ENCODE results near the gene LMO2.

Gene LMO2

DNA sequence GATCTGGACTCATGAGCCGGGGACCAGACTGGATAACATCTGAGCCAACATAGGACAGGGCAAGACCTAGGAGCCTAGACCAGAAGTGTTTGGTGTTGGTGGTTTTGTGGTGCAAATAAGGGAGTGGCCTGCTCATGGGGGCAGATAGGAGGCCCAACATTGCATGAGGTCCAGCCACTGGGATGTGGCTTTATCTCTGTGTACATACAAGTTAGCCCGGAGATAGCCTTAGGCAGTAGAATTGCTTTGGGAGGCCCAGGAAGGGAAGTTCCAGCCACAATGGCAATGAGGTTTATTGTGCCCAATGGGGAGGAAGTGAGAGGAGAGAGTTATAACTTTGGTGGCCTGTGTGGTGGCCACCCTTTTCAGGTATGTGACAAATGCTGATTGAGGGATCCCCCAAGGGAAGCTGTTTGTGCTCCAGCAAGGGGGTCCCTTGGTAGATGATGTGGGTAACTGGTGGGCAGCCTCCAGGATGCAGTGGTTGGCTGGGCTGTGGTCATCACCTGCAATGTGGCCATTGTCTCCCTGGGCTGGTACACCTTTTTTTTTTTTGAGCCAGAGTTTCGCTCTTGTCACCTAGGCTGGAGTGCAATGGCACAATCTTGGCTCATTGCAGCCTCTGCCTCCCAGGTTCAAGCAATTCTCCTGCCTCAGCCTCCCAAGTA is 6.4 kb downstream of the LMO2 start:
- DNase-seq = no peak

DNA sequence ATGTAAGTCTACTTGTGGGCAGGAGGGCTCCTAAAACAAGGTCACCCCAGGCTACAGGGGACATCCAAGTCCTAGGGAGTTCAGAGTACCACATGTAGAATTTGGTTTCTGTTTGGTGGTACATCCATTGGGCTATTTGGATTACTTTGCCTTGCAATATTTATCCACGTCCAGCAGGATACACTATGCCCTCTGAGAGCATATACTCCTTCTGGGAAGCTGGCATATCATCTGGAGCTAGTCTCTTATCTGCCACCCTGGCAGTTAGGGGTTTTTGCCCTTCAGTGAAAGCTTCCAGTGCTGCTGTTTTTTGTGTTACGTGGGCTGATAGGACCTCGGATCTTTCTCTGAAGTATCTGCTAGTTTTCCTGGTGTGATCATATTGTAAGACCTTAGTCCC is 7.3 kb downstream of the LMO2 start:
- no peak for DNase-seq

DNA sequence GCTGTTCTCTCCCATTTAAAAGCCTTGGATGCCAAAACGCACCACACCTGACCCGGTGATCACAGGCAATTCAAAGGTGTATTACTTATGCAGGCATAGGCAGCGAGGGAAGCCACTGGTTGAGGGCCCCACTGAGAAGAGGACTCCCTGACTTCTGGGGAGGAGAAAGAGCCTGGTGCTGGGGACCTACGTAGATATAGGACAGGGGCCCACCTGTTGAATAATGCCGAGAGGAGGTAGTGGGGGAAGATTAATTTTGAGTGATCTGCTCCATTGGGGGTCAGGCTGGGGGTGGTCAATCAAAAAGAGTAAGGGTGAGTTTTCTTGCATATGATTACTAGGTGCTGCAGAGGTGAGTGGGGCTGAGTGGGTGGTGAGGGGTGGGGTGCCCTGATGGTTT is 7.8 kb downstream of the LMO2 start:
- DNase-seq = no peak

DNA sequence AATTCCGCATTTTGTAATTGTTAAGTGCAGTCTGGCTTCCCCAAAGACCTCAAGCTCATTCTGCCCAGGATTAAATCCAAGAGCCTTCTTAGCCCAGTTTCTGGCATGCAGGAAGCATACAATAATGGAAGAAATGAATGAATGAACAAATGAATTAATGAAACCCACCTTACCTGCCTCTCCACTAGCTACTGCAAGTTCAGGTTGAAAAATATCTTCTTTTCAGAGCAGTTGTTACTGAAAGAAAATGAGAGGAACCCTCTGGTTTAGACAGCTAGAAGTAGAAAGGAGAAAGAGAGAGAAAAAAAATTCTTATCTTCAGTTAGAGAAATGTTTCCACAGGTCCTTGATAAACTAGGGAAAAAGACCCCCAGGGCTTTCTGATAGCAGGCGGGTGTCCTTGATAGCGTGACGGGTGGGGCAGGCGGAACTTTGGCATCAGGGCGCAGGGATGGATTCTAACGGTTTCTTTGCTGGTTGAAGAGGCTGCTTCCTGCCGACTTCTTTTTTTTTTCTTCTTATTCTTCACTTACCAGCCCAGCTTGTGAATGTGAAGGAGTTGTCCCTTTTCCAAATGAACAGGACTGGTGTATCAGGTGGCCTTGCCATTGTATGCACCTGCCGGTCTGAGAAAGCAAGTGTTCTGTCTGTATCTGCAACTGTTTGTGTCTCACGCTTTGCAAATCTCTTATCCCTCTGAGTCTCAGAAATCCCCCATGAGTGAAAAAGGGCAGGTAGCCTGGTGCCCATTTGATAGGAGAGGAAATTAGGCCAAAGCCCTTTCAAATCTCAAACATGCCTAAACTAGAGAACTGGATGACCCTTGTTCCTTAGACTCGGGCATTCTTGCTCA is 10.0 kb downstream of the LMO2 start:
- no peak for DNase-seq

DNA sequence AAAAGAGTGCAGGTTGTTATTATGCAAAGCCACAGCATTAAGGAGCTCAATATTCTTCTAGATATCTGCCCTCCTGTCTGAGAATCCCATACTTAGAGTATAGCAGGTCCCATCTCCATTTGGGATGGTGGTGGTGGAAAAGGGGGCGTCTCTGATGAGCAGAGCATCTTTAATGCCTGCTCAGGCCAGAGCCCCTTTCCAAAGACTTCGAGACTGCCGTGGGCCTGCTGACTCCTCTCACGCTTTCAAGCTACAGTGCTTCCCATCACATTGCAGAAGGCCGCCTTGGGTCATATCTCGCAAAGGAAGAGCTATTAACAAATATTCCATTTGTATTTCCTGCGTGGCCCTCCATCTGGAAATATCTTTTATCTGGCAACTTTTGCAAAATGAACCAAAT is 10.9 kb downstream of the LMO2 start:
- no peak for DNase-seq

DNA sequence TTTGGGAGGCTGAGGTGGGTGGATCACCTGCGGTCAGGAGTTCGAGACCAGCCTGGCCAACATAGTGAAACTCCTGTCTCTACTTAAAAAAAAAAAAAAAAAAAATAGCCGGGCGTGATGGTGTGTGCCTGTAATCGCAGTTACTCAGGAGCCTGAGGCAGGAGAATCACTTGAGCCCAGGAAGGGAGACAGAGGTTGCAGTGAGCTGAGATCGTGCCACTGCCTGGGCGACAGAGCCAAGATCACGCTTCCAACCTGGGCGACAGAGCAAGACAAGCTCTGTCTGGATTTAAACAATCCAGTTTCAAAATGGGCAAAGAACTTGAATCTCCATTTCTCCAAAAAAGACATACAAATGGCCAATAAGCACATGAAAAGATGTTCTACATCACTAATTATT is 12.5 kb downstream of the LMO2 start:
- DNase-seq = no peak

DNA sequence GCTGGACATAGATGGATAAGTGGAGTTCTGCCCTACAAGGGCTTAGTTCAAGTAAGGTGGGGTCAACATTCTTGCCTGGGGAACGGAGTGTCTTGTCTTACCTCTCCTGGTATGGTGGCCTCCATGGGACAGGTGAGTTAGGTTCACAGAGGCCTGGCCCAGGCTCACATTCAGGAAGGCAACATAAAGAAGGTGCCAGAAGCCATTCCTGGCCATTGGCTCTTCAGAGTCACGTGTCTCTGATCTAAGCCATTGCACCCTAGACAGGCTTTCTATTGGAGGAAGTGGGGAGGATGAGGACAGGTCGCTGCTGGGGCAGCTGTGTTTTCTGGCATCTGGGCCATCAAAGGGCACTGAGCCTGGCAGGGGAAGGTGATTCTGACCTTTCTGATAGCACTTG is 14.8 kb downstream of the LMO2 start:
- DNase-seq = no peak

DNA sequence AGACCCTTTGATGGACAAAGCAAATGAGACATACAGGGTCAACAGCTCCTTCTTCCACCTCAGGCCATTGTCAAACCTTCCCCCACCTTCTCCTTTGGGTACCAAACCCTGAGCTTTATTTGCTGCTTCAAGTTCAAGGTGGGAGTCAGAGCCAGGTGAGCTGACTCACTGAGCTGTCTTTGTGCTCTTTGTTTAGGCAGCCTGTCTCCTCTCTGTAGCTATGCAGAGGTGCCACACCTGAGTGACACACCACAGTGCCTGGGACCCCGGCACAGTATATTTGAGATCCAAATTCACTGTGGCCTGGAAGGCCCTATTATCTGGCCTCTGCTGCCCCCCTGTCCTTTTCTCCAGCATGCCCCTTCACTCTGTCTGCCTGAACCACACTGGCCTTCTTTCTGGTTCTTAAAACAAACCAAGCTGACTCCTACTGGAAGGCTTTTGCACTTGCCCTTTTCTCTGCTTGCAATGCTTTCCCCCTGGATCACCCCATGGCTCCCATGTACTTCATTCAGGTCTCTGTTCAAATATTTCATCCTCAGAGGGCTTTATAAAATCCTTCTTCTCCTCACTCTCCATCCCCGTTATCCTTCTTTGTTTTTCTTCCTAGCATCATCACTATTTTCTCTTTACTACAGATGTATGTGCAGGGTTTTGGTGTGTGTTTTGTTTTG is 16.1 kb downstream of the LMO2 start:
- no peak for DNase-seq

DNA sequence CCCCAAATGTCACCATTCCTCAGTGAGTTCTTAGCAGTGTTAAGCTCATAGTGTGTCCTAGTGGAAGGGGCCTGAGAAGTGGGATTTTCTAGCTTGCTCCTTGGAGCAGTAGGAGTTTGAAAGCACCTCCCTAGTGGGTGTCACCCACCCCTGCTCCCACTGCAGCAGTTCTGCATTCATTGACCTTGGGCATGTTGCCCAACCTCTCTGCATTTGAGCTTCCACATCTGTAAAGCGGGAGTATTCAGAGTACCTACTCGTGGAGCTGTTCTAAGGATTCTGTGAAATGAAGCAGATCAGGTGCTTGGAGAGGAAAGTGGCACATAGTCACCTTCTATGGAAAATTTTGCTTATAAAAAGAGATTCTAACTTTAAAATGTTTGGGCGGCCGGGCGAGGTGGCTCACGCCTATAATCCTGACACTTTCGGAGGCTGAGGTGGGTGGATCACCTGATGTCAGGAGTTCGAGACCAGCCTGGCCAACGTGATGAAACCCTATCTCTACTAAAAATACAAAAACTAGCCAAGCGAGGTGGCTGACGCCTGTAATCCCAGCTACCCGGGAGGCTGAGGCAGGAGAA is 16.9 kb downstream of the LMO2 start:
- no peak for DNase-seq

DNA sequence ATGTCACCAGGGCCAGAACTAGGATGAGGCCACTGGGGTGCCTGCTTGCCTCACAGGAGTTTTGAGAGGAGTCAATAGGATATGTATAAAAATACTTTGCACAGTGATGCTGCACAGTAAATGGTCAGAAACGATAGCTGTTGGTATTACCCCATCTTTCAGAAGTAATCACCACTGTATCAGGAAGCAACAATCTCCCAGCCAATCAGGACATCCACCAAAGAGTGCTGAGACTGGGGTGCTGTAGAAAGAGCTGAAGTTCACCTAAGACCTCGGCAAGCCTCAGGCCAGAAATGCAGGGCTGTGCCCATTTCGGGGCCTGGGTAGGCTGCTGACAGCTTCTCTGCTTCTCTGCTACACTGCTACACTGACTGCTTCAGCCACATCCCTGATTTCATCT is 17.4 kb downstream of the LMO2 start:
- DNase-seq = no peak

DNA sequence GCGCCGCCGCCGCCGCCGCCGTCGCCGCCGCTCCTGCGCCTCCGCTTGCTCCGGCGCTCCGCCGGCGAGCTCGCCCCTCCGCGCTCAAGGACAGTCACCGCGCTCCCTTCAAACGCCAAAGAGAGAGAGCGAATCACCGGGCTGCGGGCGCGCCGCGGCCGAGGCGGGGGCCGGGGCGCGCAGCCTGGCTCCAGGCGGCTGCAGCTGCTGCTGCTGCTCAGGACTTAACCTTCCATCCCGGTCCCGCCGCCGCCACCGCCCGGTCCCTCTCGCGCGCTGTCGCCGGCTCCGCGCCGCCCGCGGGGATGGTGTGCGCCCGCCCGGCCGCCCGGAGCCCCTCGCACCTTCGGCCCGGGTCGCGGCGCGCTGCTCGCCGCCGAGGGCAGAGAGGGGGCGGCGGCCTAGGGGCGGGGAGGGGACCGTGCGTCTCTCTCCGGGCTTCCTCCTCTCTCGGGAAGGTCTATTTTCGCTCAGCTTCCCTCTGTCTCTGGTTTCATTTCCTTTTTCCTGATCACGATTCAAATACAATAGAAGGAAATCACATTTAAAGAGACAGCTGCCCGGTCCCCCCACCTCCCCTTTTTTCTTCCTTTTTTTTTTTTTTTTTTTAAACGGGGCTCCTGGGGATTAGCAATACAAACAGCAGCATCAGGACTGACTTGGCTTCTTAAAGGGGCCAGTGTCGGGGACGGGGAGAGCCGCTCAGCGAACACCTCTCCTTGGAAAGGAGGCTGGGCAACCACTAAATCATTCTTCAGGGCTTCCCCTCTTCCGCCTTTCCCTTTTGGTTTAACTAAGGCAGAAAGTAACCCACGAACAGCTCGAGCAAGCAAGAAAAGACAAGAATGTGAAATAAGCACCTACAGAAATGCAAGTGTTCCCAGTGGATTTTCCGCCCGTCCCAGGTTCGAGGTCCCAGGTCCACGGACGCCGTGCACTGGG is 22.1 kb downstream of the LMO2 start:
- no peak for DNase-seq

DNA sequence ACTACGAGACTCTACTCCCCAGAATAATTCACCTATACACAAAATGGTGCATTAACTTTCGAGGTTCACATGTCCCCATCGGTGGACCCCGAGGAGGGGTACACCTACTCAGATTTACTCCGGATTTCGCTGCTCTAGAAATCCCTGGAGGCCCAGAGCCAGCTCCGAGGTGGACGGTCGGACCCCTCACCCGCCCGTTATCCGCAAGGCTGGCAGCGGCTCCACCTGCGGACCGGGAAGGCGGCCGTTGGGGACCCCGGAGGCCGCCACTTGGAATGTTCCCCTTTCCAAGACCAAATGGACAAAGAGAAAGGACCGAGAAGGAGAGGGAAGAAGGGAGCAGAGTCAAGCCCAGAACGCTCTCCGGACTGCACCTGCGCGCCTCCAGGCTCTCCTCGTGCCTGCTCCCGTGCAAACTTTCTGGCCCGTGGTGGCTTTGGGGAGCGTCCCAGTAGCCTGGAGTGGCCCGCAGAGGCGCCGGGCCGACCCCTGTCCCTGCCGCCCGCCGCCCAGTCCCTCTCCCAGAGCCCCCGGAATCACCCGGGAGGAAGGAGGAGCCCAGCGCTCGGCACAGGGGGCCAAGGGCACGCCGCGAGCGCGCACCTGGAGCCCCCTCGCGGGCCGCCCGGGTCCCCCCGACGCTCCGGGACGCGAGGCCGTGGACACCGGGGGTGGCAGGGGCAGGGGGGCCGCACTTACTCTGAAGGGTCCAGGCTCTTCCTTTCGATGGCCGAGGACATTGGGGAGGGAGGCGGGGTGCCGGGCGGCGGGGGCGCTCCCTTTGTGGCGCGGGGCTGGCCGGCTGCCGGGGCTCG is 23.0 kb downstream of the LMO2 start:
- no peak for DNase-seq

DNA sequence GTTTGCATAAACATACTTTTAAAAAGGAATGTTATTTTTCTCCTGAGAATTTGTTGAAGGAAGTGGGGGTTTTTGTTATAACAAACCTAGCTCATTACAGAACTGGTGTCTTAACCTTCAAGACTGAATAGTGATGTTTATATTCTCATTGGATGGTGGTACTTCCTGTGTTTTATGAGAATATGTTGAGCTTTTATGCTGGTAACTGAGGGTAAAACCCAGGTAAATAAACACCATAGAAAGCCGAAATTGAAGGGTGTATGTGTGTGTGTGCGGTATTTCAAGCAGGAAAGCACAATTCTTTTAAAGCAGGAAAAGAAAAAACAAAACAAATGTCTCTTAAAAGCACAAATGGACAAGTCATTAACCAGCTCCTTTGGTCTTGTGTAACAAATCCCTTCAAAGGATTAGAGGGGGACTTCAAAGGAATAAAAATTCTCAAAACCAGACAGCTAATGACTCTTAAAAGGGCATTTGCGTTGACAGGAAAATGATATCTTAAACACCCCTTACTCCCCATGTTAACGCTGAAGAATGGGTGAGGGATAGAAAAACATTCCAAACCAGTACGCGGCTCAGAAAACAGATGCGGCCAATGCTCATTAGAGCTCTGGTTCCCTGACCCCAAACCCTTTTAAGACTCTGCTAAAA is 23.8 kb downstream of the LMO2 start:
- no peak for DNase-seq

DNA sequence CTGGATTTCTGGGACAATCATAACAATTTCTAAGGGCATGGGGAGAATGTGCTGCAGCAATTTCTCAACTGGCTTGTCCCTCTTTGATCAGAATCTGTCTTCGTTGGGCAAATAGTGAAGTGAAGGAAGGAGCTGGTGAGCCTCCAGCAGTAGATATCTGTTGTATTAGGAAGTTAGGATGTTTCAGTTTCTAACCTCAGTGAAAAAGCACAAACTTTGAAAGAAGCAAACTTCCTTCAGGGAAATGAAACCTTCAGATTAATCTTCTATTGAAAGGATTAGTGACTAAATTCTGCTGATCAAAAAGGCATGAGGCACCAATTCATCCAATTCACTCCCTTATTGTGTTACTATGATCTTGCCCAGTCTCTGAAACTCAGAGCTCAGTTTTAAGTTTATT is 24.3 kb downstream of the LMO2 start:
- no peak for DNase-seq

DNA sequence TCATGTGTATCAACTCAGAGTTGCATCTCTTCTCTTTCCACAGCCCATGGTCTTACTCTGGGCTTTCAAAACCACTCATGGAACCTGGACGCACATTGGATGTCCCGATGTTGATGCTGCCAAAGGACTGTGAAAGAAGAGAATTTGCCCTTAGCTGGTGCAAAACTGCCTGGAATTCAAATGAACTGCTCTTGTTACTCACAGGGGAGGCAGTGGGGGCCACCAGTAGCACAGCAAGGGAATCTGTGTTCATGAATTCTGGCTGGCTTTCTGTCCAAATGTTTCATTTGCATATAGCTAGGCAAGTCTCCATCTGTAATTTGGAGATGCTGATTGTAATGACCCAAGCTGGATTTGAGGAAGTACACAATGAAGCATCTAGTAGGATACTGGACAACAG is 24.9 kb downstream of the LMO2 start:
- no peak for DNase-seq

DNA sequence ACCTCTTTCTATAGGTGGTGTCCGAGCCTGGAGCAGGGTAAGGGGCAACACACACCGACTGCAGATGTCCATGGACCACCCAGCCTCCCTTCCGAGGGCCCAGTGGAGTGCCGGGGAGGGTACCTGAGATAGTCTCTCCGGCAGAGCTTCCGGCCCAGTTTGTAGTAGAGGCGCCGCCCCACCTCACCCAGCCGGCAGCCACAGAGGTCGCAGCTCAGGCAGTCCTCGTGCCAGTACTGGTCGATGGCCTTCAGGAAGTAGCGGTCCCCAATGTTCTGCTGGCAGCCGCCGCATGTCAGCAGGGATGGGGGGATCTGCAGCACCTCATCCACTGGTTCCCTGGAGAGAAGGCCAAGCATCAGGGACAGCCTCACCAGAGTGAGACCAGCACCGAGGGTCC is 27.4 kb downstream of the LMO2 start:
- DNase-seq = no peak

DNA sequence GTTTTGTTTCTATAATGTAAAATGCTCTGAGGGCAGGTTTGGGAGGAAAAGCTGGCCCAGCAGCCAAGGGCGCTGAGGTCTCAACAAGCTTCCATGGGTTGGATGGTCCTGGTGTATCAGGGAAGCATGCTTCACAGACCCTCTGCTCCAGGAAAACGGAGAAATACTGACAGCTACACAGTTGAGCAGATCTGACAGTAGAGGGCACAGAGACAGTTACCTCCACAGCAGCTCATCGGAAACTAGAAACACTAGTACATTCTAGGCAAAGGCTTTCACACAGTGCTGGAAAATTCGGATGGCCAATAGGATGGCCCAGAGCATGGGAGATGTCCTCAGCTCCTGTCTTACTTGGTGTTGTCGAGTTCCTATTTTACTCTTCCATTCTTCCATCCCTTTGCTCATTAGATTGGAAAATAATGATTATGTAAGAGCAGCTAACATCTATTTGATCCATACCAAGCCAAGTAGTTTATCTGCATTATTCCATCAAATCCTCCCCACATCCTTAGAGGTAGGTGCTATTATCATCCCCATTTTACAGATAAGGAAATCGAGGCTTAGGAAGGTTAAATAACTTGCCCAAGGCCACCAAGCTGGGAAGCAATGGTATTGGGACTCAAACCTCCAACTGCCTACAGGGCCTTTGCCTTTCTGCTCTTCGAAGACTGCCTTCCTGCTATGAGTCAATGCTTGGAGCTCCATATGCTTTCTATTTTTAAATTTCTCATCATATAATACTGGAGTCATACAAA is 28.3 kb downstream of the LMO2 start:
- DNase-seq = no peak

DNA sequence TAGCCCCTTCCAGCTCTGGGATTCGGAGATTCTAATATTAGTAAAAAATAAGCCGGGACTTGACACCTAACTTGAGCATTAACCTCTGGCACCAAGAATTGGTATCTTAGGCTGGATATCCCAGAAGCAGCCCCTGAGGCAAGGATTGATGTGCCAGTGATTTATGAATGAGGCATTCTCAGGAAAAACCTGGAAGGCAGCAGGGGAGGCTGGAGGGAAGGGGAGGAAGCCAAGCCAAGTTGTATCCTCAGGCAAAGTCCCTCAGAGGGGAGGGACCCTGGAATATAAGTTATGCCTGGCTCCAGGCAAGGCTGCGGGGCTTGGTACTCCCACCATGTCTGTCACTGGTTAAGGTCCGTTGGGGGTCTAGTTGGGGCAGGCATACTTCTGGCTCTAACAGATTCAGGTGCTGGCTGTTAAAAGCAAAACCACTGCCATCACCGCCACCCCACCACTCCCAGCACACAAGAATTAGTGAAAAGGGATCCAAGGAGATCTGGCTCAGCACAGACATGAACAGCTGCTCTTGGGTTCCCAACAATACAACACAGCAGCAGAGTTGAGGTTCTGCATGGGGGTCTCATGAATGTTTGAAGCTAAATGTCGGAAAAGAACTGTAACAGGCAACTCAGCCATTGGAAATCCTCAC is 29.8 kb downstream of the LMO2 start:
- DNase-seq = no peak

DNA sequence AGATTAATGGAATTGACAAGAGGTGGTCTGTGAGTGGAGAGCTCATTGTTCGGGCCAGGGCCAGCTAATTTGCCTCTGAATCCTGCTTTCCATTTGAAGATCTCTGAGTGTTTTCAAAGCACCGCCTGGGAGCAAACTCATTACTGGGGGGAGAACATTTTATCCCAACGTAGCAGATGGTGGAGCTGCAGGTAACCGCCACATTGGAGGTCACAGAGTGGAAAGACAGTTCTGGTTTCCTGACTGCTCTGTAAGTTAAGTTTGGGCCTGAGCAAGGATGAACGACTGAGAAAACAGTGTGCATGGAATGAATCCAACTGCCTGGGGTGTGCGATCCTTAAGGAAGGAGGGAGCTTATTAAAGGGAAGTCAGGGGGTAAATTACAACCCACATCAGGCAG is 30.5 kb downstream of the LMO2 start:
- DNase-seq = no peak

DNA sequence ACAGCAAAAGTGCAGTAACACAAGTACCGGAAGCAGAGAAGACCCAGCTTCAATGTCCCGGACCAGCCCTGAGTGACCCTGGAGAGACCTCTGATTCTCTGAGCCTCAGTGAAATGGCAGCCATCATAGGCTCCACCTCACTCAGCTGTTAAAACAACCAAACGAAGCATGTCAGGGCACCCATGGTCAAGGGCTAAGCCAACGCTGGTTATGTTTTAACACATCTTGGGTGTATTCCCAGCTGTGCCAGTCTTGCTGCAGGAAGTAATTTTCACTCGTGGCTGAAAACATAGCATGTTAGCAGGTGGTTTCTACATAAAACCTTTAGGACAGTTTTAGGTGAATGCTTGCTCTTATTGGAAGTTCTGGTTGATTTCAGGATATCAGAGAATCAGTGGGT is 30.9 kb downstream of the LMO2 start:
- DNase-seq = no peak

Data from activated CD4-positive, alpha-beta T cell treated with anti-CD3 and anti-CD28 coated beads, Interleukin-2, amount 50 U/mL, for 4 hours (primary cell).